Effector CD8-positive, alpha-beta T cell (primary cell): Measurements from ENCODE around the gene TCF15.
"Not testable (repeated sequence)": the region's sequence is repeated elsewhere in the genome, so short reads cannot be mapped to it uniquely, and the experiment has no call there.

Source experiments
- DNase-seq: peaks from one replicate; lab custom pipeline; 2025; lab: John Stamatoyannopoulos, UW

TCF15 gene

GRCh38 chr20:642013-642397 lies 31.9 kb upstream of the TCF15 start:
- not testable (repeated sequence) for DNase-seq

GRCh38 chr20:641516-641875 lies 31.4 kb upstream of the TCF15 start:
- no peak for DNase-seq

- no peak for DNase-seq
Measured at GRCh38 chr20:640674-641515, 30.8 kb upstream of the TCF15 start.

- DNase-seq = no peak
Measured at GRCh38 chr20:638579-638978, 28.5 kb upstream of the TCF15 start.

- no peak for DNase-seq
Measured at GRCh38 chr20:637559-637958, 27.4 kb upstream of the TCF15 start.

GRCh38 chr20:635893-636338 lies 25.8 kb upstream of the TCF15 start:
- DNase-seq = no peak

GRCh38 chr20:635028-635892 lies 25.2 kb upstream of the TCF15 start:
- DNase-seq = no peak

- no peak for DNase-seq
Measured at GRCh38 chr20:634148-634925, 24.2 kb upstream of the TCF15 start.

GRCh38 chr20:631101-631500 lies 21.0 kb upstream of the TCF15 start:
- DNase-seq = no peak

- DNase-seq = no peak
Measured at GRCh38 chr20:626579-626978, 16.5 kb upstream of the TCF15 start.

- no peak for DNase-seq
Measured at GRCh38 chr20:625360-625932, 15.3 kb upstream of the TCF15 start.

GRCh38 chr20:623704-624103 lies 13.6 kb upstream of the TCF15 start:
- DNase-seq = no peak

- DNase-seq = no peak
Measured at GRCh38 chr20:623021-623420, 12.9 kb upstream of the TCF15 start.

GRCh38 chr20:622161-622560 lies 12.1 kb upstream of the TCF15 start:
- no peak for DNase-seq

GRCh38 chr20:621125-621756 lies 11.1 kb upstream of the TCF15 start:
- no peak for DNase-seq

GRCh38 chr20:620246-620645 lies 10.1 kb upstream of the TCF15 start:
- DNase-seq = no peak

- DNase-seq = no peak
Measured at GRCh38 chr20:618980-619379, 8.9 kb upstream of the TCF15 start.

- DNase-seq = no peak
Measured at GRCh38 chr20:617934-618690, 8.0 kb upstream of the TCF15 start.

- DNase-seq = no peak
Measured at GRCh38 chr20:615514-615913, 5.4 kb upstream of the TCF15 start.

- no peak for DNase-seq
Measured at GRCh38 chr20:611843-612185, 1.7 kb upstream of the TCF15 start.
